HuH-7 (cell line): ENCODE data around the gene FAM117A.
"Not testable (repeated sequence)": the region's sequence is repeated elsewhere in the genome, so short reads cannot be mapped to it uniquely, and the experiment has no call there.

Experiments
- DNase-seq: peaks from one replicate; pipeline ENCODE4 v3.0.0; 2011; ENCODE audit warnings: low spot score

FAM117A gene

GRCh38 chr17:49739641-49740271 lies 24.2 kb downstream of the FAM117A start:
- DNase-seq, result peak; percentile 23

GRCh38 chr17:49738456-49739163 lies 25.3 kb downstream of the FAM117A start:
- no peak for DNase-seq

GRCh38 chr17:49734515-49735490 lies 29.1 kb downstream of the FAM117A start:
- no peak for DNase-seq

GRCh38 chr17:49731435-49731831 lies 32.5 kb downstream of the FAM117A start:
- no peak for DNase-seq

GRCh38 chr17:49730785-49731434 lies 33.0 kb downstream of the FAM117A start:
- no peak for DNase-seq

- no peak for DNase-seq
These were observed 33.7 kb downstream of the FAM117A start for GRCh38 chr17:49730078-49730784.

- DNase-seq, result no peak
These were observed 34.9 kb downstream of the FAM117A start for GRCh38 chr17:49729069-49729468.

GRCh38 chr17:49728425-49728824 lies 35.5 kb downstream of the FAM117A start:
- DNase-seq, result no peak

GRCh38 chr17:49727380-49727779 lies 36.6 kb downstream of the FAM117A start:
- DNase-seq, result no peak

- DNase-seq, result no peak
These were observed 38.3 kb downstream of the FAM117A start for GRCh38 chr17:49725452-49726130.

- not testable (repeated sequence) for DNase-seq
These were observed 39.4 kb downstream of the FAM117A start for GRCh38 chr17:49724552-49724951.

GRCh38 chr17:49723423-49723822 lies 40.5 kb downstream of the FAM117A start:
- no peak for DNase-seq

- no peak for DNase-seq
These were observed 41.9 kb downstream of the FAM117A start for GRCh38 chr17:49722066-49722465.

- no peak for DNase-seq
These were observed 46.5 kb downstream of the FAM117A start for GRCh38 chr17:49717371-49717861.

- no peak for DNase-seq
These were observed 47.1 kb downstream of the FAM117A start for GRCh38 chr17:49716668-49717364.

GRCh38 chr17:49715717-49716279 lies 48.1 kb downstream of the FAM117A start:
- DNase-seq, result no peak

- DNase-seq, result no peak
These were observed 48.7 kb downstream of the FAM117A start for GRCh38 chr17:49715216-49715615.

GRCh38 chr17:49708515-49709183 lies 55.3 kb downstream of the FAM117A start:
- DNase-seq, result no peak
